Skeletal muscle cell (primary cell): ENCODE data around the gene HMX3.

Experiments
- DNase-seq: peaks from one replicate; pipeline ENCODE4 v3.0.0-alpha.2; 2010; ENCODE audit warnings: low read depth
- H3K4me3 ChIP-seq: 2 replicates; pipeline ENCODE4 v1.5.1; 2011; ENCODE audit warnings: low read depth, mild to moderate bottlenecking, control low read depth, low read length, moderate library complexity

HMX3 gene

GRCh38 chr10:123133541-123134342, 2.0 kb upstream of the HMX3 start:
- H3K4me3 ChIP-seq: no peak overlapping the region
- DNase-seq: no peak

- DNase-seq: no peak
- no peak overlapping the region for H3K4me3 ChIP-seq
Measured at GRCh38 chr10:123134343-123134914, 1.3 kb upstream of the HMX3 start.

GRCh38 chr10:123134915-123135414, 805 bp upstream of the HMX3 start:
- peak overlapping the region; percentile 37 for H3K4me3 ChIP-seq

GRCh38 chr10:123136221-123136805, 543 bp downstream of the HMX3 start:
- no peak overlapping the region for H3K4me3 ChIP-seq
- no peak for DNase-seq

More at GRCh38 chr10:123134915-123135414, 805 bp upstream of the HMX3 start:
- DNase-seq: no peak

GRCh38 chr10:123136806-123137642, 1.3 kb downstream of the HMX3 start:
- peak overlapping the region; percentile 3 for H3K4me3 ChIP-seq
- DNase-seq: no peak

- H3K4me3 ChIP-seq: no peak overlapping the region
- no peak for DNase-seq
Measured at GRCh38 chr10:123139165-123139520, 3.4 kb downstream of the HMX3 start.

GRCh38 chr10:123139521-123140163, 3.9 kb downstream of the HMX3 start:
- no peak for DNase-seq
- no peak overlapping the region for H3K4me3 ChIP-seq

- H3K4me3 ChIP-seq: no peak overlapping the region
- no peak for DNase-seq
Measured at GRCh38 chr10:123140164-123140982, 4.6 kb downstream of the HMX3 start.

- no peak overlapping the region for H3K4me3 ChIP-seq
- no peak for DNase-seq
Measured at GRCh38 chr10:123140983-123141390, 5.2 kb downstream of the HMX3 start.

- no peak for DNase-seq
- no peak overlapping the region for H3K4me3 ChIP-seq
Measured at GRCh38 chr10:123141791-123142700, 6.3 kb downstream of the HMX3 start.

GRCh38 chr10:123142701-123143161, 7.0 kb downstream of the HMX3 start:
- H3K4me3 ChIP-seq: no peak overlapping the region
- DNase-seq: no peak

- no peak overlapping the region for H3K4me3 ChIP-seq
- DNase-seq: no peak
Measured at GRCh38 chr10:123143162-123143824, 7.5 kb downstream of the HMX3 start.

GRCh38 chr10:123143825-123144168, 8.0 kb downstream of the HMX3 start:
- no peak for DNase-seq
- H3K4me3 ChIP-seq: no peak overlapping the region

- DNase-seq: no peak
- no peak overlapping the region for H3K4me3 ChIP-seq
Measured at GRCh38 chr10:123144697-123145541, 9.1 kb downstream of the HMX3 start.

GRCh38 chr10:123145542-123146012, 9.8 kb downstream of the HMX3 start:
- DNase-seq: no peak
- no peak overlapping the region for H3K4me3 ChIP-seq
